EL (cell line): ENCODE data around the gene SSR1.
"Not testable (repeated sequence)": the region's sequence is repeated elsewhere in the genome, so short reads cannot be mapped to it uniquely, and the experiment has no call there.

Experiments used
- DNase-seq: peaks from one replicate; pipeline ENCODE4 v3.0.0-alpha.2; 2016

Gene SSR1

GRCh38 chr6:7316658-7317533, 3.9 kb upstream of the SSR1 start:
- DNase-seq: no peak

- no peak for DNase-seq
Observed at GRCh38 chr6:7315948-7316365, 3.0 kb upstream of the SSR1 start.

GRCh38 chr6:7315087-7315947, 2.3 kb upstream of the SSR1 start:
- DNase-seq: not testable (repeated sequence)

DNA sequence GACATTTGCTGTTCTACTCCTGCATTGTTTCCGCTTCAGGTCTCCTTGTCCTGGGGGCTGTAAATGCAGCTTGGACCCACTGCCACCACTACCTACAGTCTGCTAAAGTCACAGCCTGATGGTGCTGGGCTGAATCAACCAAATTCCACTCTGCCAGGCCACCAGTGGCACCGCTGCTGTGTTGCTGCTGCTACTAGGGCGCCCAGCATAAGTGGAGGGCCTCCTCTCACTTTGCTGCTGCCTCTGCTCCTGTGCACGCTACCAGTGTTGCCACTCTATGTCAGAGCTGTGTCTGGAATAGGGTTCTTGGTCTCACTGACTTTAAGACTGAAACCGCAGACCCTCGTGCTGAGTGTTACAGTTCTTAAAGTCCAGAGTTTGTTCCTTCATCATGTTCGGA, 1.4 kb upstream of the SSR1 start:
- no peak for DNase-seq

GRCh38 chr6:7313505-7314165, 636 bp upstream of the SSR1 start:
- DNase-seq: no peak

- DNase-seq: no peak
Observed at GRCh38 chr6:7311917-7312615, 933 bp downstream of the SSR1 start.

- no peak for DNase-seq
Observed at GRCh38 chr6:7311176-7311575, 1.8 kb downstream of the SSR1 start.

GRCh38 chr6:7309050-7309449, 3.9 kb downstream of the SSR1 start:
- DNase-seq: no peak

DNA sequence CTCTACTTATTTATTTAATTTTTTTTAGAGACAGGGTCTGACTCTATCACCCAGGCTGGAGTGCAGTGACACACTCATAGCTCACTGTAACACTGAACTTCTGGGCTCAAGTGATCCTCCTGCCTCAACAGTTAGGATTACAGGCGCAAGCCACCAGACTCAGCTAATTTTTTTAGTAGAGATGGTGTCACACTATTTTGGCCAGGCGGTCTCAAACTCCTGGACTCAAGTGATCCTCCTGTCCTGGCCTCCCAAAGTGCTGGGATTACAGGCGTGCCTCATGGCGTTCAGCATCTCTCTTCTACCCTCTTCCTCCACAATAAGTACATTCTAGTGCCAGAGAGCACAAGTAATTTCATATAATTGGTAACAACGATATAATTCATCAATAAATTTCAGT, 5.5 kb downstream of the SSR1 start:
- no peak for DNase-seq

- DNase-seq: no peak
Observed at GRCh38 chr6:7304821-7305220, 8.2 kb downstream of the SSR1 start.

GRCh38 chr6:7301702-7302101, 11.3 kb downstream of the SSR1 start:
- no peak for DNase-seq

- DNase-seq: no peak
Observed at GRCh38 chr6:7300926-7301325, 12.1 kb downstream of the SSR1 start.

DNA sequence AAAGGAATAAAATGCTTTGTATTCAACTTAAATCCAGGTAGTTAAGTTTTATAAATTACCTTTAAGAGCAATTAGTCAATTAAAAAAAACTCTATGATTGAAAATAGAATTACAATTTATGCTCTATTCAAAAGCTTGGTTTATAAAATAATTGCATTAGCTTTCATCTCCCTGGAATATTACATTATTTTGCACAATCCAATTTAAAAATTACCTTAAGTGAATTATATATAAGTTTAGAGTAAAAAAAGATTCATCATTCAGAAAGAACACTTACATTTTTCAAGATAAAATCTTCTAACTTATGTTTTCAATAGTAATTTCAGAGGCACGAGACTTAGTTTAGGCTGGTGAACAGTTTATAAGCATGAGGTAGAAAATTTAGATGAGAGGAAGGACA, 14.9 kb downstream of the SSR1 start:
- no peak for DNase-seq

- DNase-seq: no peak
Observed at GRCh38 chr6:7296602-7297001, 16.4 kb downstream of the SSR1 start.

- no peak for DNase-seq
Observed at GRCh38 chr6:7295916-7296315, 17.1 kb downstream of the SSR1 start.

DNA sequence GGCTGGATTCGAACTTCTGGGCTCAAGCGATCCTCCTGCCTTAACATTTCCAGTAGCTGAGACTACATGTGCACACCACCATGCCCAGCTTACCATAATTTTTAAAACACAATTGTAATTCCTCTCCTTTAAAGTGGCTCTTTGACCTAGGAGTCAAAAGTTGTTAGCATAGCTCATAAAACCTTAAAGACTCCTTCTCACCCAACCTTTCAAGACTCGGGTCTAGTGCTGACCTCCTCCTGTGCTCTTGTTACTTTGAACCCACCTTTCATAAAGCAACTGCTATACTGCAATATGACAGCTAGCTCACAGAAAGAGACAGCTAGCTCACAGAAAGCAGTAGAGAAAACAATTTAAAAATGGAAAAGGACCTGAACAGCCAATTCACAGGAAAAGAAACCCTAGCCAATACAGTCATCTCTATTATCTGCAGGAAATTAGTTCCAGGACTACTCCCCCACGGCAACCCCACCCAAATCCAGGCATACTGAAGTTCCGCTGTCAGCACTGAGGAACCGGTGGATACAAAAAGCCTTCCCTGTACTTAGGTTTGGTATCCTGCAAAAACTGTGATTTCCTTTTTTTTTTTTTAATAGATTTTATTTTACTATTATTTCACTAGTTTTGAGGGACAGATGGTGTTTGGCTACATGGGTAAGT, 20.3 kb downstream of the SSR1 start:
- no peak for DNase-seq

GRCh38 chr6:7290079-7290478, 22.9 kb downstream of the SSR1 start:
- no peak for DNase-seq

DNA sequence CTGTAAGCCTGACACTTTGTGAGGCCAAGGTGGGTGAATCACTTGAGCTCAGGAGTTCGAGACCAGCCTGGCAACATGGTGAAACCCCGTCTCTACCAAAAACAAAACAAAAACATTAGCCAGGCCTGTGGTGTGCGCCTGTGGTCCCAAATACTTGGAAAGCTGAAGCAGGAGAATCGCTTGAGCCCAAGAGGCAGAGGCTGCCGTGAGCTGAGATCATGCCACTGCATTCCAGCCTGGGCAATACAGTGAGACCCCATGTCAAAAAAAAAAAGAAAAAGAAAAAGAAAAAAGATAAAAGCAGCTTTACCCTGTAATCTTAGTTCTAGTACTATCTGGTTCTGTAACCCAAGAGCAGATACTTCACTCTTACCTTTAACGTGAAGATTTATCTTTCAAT, 27.6 kb downstream of the SSR1 start:
- no peak for DNase-seq

DNA sequence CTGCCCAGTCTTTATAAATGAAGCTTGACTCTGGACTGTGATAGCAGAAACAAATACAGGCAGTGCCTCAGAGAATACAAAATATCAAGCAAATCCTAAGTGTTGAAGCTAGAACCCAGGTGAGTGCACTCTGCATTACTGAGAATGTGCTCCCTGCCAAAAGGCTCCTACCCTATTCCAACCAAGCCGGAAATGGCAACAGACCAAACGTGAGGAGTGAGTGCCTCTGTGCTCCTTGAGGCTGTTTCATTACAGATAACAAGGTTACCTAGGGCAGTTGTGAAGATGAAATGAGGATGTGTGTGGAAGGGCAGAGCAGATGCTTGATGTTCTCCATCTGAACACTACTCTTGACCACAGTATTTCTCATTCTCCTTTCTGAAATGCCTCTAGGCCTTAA, 29.3 kb downstream of the SSR1 start:
- no peak for DNase-seq

DNA sequence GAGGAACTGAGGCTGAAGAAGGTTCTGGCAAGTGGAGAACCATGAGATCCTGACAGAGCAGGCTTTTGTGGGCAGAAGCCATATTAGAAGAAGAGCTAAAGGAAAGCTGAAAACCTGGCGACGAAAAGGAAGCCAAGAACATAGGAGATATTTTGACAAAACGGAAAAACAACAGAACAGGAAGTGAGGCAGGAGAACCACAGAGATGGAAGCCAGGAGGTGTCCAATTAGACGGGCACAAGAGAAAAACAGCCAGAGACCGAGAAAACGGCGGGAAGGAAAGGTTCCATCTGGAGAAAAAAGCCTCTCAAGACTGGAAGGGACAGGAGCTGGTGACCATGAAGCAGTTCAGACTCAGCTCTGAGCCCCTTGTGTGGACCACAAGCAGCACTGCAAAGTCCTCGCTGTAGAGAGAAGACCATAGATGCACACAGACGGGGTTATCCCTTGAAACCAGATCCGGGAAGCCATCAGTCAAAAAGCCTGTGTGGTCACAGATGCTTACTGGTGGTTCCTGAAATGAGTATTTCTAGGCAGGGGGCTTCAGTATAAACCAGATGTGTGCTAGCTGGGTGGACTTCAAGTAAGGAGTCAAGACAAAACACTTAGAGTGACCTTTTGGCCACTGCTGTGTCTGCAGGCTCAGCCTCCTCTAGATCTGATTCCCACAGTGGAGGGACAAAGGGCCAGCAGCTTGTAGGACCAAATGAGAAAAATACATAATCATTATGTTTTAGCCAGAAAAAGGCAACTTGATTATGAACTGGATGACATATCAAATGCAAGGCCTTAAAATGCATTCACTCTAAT, 30.7 kb downstream of the SSR1 start:
- no peak for DNase-seq

GRCh38 chr6:7276199-7276524, 36.8 kb downstream of the SSR1 start:
- no peak for DNase-seq

DNA sequence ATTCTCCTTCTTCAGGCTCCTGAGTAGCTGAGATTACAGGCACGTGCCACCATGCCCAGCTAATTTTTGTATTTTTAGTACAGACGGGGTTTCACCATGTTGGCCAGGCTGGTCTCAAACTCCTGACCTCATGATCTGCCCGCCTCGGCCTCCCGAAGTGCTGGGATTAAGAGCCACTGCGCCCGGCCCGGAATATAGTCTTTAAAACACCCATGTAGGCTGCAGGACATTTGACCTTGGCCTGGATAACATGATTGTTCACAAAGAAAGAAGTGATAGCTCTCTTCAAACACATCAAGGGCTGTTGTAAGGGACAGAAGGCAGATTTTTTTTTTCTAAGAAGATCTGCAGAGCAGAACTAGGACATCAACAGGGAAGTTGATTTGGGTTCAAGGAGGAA, 38.5 kb downstream of the SSR1 start:
- DNase-seq: not testable (repeated sequence)
